Testis (tissue), 2 donors: ENCODE measurements around the gene FHIT.

ENCODE experiments used
- POLR2A ChIP-seq: fragments of 450-650 bp; IDR thresholded peaks from one replicate; pipeline ENCODE4 v1.6.1; 2017; ENCODE audit warnings: antibody characterized with exemption, mild to moderate bottlenecking, moderate library complexity
- TF ChIP-seq, protein P1 (sequence below), 3 experiments: fragments of 450-650 bp in 2 of 3; fragments of 200-600 bp in 1 of 3; sonication (generic) in 1 of 3; IDR thresholded peaks; one replicate each; pipeline ENCODE4 v1.5.1; 2016 to 2019; ENCODE audit warnings: antibody characterized with exemption in 3 of 3, mild to moderate bottlenecking in 2 of 3, moderate library complexity in 1 of 3

- TF ChIP-seq POLR2A, result no peak
- TF ChIP-seq, protein P1, sequence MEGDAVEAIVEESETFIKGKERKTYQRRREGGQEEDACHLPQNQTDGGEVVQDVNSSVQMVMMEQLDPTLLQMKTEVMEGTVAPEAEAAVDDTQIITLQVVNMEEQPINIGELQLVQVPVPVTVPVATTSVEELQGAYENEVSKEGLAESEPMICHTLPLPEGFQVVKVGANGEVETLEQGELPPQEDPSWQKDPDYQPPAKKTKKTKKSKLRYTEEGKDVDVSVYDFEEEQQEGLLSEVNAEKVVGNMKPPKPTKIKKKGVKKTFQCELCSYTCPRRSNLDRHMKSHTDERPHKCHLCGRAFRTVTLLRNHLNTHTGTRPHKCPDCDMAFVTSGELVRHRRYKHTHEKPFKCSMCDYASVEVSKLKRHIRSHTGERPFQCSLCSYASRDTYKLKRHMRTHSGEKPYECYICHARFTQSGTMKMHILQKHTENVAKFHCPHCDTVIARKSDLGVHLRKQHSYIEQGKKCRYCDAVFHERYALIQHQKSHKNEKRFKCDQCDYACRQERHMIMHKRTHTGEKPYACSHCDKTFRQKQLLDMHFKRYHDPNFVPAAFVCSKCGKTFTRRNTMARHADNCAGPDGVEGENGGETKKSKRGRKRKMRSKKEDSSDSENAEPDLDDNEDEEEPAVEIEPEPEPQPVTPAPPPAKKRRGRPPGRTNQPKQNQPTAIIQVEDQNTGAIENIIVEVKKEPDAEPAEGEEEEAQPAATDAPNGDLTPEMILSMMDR (IDR thresholded peaks at IDR 0.05), result no peak
Observed at GRCh38 chr3:59797533-59797932, 1453.7 kb downstream of the FHIT start.
